ENCODE measurements around the gene CLEC12A.

DNA sequence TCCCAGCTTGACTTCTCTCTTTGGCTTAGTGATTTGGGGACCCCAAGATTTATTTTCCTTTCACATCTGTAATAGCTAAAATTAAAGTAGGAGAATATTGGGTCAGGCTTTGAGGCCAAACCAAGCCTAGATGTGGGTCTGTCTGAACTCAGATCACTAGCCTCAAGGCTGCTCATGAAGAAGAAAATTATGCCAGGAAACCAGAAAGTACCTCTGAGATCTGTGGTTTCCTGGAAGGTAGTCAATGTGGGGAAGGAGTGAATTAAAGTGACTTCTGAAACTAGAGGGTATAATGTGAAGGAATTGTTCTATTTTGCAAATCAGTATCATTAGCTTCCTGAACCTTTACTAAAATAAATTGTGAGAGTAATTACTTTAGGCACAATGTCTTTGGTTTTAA lies 13.4 kb upstream of the CLEC12A start:
- TF ChIP-seq SUZ12 (IDR thresholded peaks at IDR 0.05): no peak
- no peak for TF ChIP-seq LEF1 (IDR thresholded peaks at IDR 0.05; ENCODE audit: borderline replicate concordance)
- TF ChIP-seq ELF4 (IDR thresholded peaks at IDR 0.05): no peak
- TF ChIP-seq BHLHE40 (IDR thresholded peaks at IDR 0.05; ENCODE audit: borderline replicate concordance): no peak
- no peak for TF ChIP-seq SP1 (IDR thresholded peaks at IDR 0.05)
- no peak for TF ChIP-seq FOXM1 (IDR thresholded peaks at IDR 0.05; ENCODE audit: borderline replicate concordance)
- no peak for TF ChIP-seq CTBP1 (IDR thresholded peaks at IDR 0.05; ENCODE audit: borderline replicate concordance)
- TF ChIP-seq L3MBTL2 (conservative IDR thresholded peaks at IDR 0.05): no peak
- no peak for TF ChIP-seq NFRKB (IDR thresholded peaks at IDR 0.05)
- TF ChIP-seq HDGF (IDR thresholded peaks at IDR 0.05; ENCODE audit: borderline replicate concordance): no peak
- TF ChIP-seq ZNF384 (IDR thresholded peaks at IDR 0.05): no peak

All from HEK293T (cell line).